Glutamatergic neuron (in vitro differentiated cells): ENCODE results near the gene CD320. TPM values are rescaled to one million over a fixed set of nuclear protein-coding genes. Genes with fewer than 3 reads are reported as not detected.
"Not testable (repeated sequence)": the region's sequence is repeated elsewhere in the genome, so short reads cannot be mapped to it uniquely, and the experiment has no call there.

Source experiments
- DNase-seq: peaks from one replicate; pipeline ENCODE4 v3.0.0; 2022
- H3K27ac Mint-ChIP-seq: one replicate; pipeline ENCODE4 v1.8.0; 2020; ENCODE audit warnings: mild to moderate bottlenecking, mixed read lengths, inconsistent platforms; ENCODE audit not compliant: unreplicated experiment
- H3K27me3 Mint-ChIP-seq: one replicate; pipeline ENCODE4 v1.8.0; 2020; ENCODE audit warnings: mild to moderate bottlenecking, moderate library complexity, mixed read lengths, inconsistent platforms; ENCODE audit not compliant: unreplicated experiment
- H3K36me3 Mint-ChIP-seq: one replicate; pipeline ENCODE4 v1.8.0; 2020; ENCODE audit warnings: mild to moderate bottlenecking, mixed read lengths, inconsistent platforms; ENCODE audit not compliant: unreplicated experiment
- H3K4me1 Mint-ChIP-seq: one replicate; pipeline ENCODE4 v1.8.0; 2020; ENCODE audit warnings: mild to moderate bottlenecking, low read depth, mixed read lengths, inconsistent platforms; ENCODE audit not compliant: unreplicated experiment
- H3K4me3 Mint-ChIP-seq: one replicate; pipeline ENCODE4 v1.8.0; 2020; ENCODE audit warnings: mild to moderate bottlenecking, mixed read lengths, inconsistent platforms; ENCODE audit not compliant: unreplicated experiment
- H3K9me3 Mint-ChIP-seq: one replicate; pipeline ENCODE4 v1.8.0; 2020; ENCODE audit warnings: mild to moderate bottlenecking, moderate library complexity, mixed read lengths, inconsistent platforms; ENCODE audit not compliant: unreplicated experiment
- CTCF ChIP-seq: fragments of 200-600 bp; sonication (generic); IDR thresholded peaks from one replicate; pipeline ENCODE4 v1.5.0; 2021; ENCODE audit not compliant: partially characterized antibody, unreplicated experiment
- total RNA-seq: library from RNA; stranded (reverse); fragmentation: NEBNext Ultra II Directional; extraction: Animal tissue kit (Norgen Biotek cat#: 25700); gene quantifications from one replicate; pipeline ENCODE4 v1.2.1, GENCODE V29; 2021; ENCODE audit not compliant: unreplicated experiment

The CD320 gene
- total RNA-seq, 1 donor from 2014 or later, result 45.1 TPM

DNA sequence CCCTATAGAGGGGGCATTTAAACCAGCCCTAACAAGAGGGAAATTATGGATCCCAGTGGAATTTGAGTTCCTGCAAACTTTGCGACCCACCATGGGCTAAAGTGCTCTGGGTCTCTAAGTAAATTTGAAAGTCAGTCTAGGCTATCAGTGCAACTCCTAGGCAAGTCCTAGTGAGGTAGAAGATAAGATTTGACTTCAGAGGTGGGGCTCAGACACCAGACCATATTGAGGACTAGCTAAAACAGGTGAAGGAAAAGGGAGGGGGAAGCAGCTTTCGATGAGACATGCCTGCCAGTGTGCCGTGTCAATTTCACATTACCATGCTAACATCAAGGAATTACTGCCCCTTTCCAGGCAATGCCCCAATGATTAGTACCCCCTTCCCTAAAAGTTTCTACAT, 38.4 kb downstream of the CD320 start:
- no peak overlapping the region for H3K27ac Mint-ChIP-seq
- peak overlapping the region; percentile 11 for H3K4me3 Mint-ChIP-seq
- H3K36me3 Mint-ChIP-seq, result no peaks in the 10 kb centered on the region
- peaks cover 1% of the 10 kb centered on the region for H3K9me3 Mint-ChIP-seq
- H3K4me1 Mint-ChIP-seq, result peaks cover 3% of the 10 kb centered on the region
- no peak for TF ChIP-seq CTCF
- peaks cover 2% of the 10 kb centered on the region for H3K27me3 Mint-ChIP-seq
- no peak for DNase-seq

DNA sequence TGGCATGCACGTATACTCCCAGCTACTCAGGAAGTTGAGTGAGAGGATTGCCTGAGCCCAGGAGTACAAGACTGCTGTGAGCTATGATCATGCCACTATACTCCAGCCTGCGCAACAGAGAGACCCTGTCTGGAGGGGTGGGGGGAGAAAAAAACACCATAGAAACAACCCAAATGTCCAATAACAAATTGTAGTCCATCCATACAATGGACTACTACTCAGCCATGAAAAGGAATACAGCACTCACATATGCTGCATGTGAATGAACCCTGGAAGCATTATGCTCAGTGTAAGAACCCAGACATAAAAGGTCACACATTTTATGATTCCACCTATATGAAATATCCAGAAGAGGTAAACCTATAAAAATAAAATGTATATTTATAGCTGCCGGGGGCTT, 42.3 kb downstream of the CD320 start:
- no peak overlapping the region for H3K27ac Mint-ChIP-seq
- peaks cover 1% of the 10 kb centered on the region for H3K9me3 Mint-ChIP-seq
- H3K36me3 Mint-ChIP-seq, result no peaks in the 10 kb centered on the region
- TF ChIP-seq CTCF, result no peak
- DNase-seq, result no peak
- H3K4me3 Mint-ChIP-seq, result no peak overlapping the region
- H3K4me1 Mint-ChIP-seq, result peaks cover 3% of the 10 kb centered on the region
- H3K27me3 Mint-ChIP-seq, result peaks cover 2% of the 10 kb centered on the region

GRCh38 chr19:8264248-8264647, 43.9 kb downstream of the CD320 start:
- H3K27ac Mint-ChIP-seq, DNase-seq, H3K9me3 Mint-ChIP-seq, H3K4me3 Mint-ChIP-seq, H3K4me1 Mint-ChIP-seq, H3K36me3 Mint-ChIP-seq, H3K27me3 Mint-ChIP-seq: not testable (repeated sequence)

GRCh38 chr19:8262431-8262830, 45.7 kb downstream of the CD320 start:
- DNase-seq, result no peak
- no peak for TF ChIP-seq CTCF
- no peak overlapping the region for H3K4me3 Mint-ChIP-seq
- no peak overlapping the region for H3K27ac Mint-ChIP-seq
- H3K9me3 Mint-ChIP-seq, result peaks cover 2% of the 10 kb centered on the region
- H3K36me3 Mint-ChIP-seq, result no peaks in the 10 kb centered on the region
- no peaks in the 10 kb centered on the region for H3K4me1 Mint-ChIP-seq
- H3K27me3 Mint-ChIP-seq, result peaks cover 7% of the 10 kb centered on the region

- no peak overlapping the region for H3K27ac Mint-ChIP-seq
- H3K4me3 Mint-ChIP-seq, result no peak overlapping the region
- peaks cover 7% of the 10 kb centered on the region for H3K27me3 Mint-ChIP-seq
- peaks cover 3% of the 10 kb centered on the region for H3K9me3 Mint-ChIP-seq
- DNase-seq, result no peak
- H3K36me3 Mint-ChIP-seq, result no peaks in the 10 kb centered on the region
- H3K4me1 Mint-ChIP-seq, result no peaks in the 10 kb centered on the region
- TF ChIP-seq CTCF, result no peak
These were observed 46.3 kb downstream of the CD320 start for GRCh38 chr19:8261881-8262280.

- no peak for TF ChIP-seq CTCF
- DNase-seq, result no peak
- no peak overlapping the region for H3K4me3 Mint-ChIP-seq
- H3K9me3 Mint-ChIP-seq, result peaks cover 3% of the 10 kb centered on the region
- no peaks in the 10 kb centered on the region for H3K36me3 Mint-ChIP-seq
- peaks cover 7% of the 10 kb centered on the region for H3K27me3 Mint-ChIP-seq
- H3K27ac Mint-ChIP-seq, result no peak overlapping the region
- H3K4me1 Mint-ChIP-seq, result no peaks in the 10 kb centered on the region
These were observed 46.8 kb downstream of the CD320 start for GRCh38 chr19:8261347-8261746.
